ENCODE results near the gene ELOB.
A peak's percentile ranks its signal among the peaks of the same experiment; 100 is the strongest.

The ELOB gene

GRCh38 chr16:2767140-2767731, 9.8 kb downstream of the ELOB start:
- DNase-seq (ENCODE audit: low read depth): no peak

- no peak for DNase-seq (ENCODE audit: low read depth)
These were observed 10.5 kb downstream of the ELOB start for GRCh38 chr16:2766430-2767139.

- DNase-seq (ENCODE audit: low read depth): no peak
These were observed 11.3 kb downstream of the ELOB start for GRCh38 chr16:2765462-2766404.

GRCh38 chr16:2764718-2765117, 12.4 kb downstream of the ELOB start:
- no peak for DNase-seq (ENCODE audit: low read depth)

GRCh38 chr16:2763173-2763572, 13.9 kb downstream of the ELOB start:
- no peak for DNase-seq (ENCODE audit: low read depth)

GRCh38 chr16:2762711-2763110, 14.4 kb downstream of the ELOB start:
- no peak for DNase-seq (ENCODE audit: low read depth)

GRCh38 chr16:2761886-2762583, 15.0 kb downstream of the ELOB start:
- no peak for DNase-seq (ENCODE audit: low read depth)

GRCh38 chr16:2761472-2761871, 15.6 kb downstream of the ELOB start:
- DNase-seq (ENCODE audit: low read depth): no peak

- DNase-seq (ENCODE audit: low read depth): no peak
These were observed 19.7 kb downstream of the ELOB start for GRCh38 chr16:2757344-2757743.

GRCh38 chr16:2756288-2757015, 20.6 kb downstream of the ELOB start:
- no peak for DNase-seq (ENCODE audit: low read depth)

- no peak for DNase-seq (ENCODE audit: low read depth)
These were observed 21.9 kb downstream of the ELOB start for GRCh38 chr16:2755158-2755557.

GRCh38 chr16:2753733-2754020, 23.4 kb downstream of the ELOB start:
- DNase-seq (ENCODE audit: low read depth): no peak

GRCh38 chr16:2752850-2753732, 24.0 kb downstream of the ELOB start:
- DNase-seq (ENCODE audit: low read depth): peak; percentile 49

- peak; percentile 89 for DNase-seq (ENCODE audit: low read depth)
These were observed 24.8 kb downstream of the ELOB start, which contains the start of gene SRRM2 for GRCh38 chr16:2752035-2752849. Gene SRRM2, plus strand, starts transcription at chr16:2752638. Its CDS starts 3,727 bp downstream, at chr16:2756365.

GRCh38 chr16:2751577-2752034, 25.5 kb downstream of the ELOB start:
- DNase-seq (ENCODE audit: low read depth): no peak

GRCh38 chr16:2749936-2750335, 27.1 kb downstream of the ELOB start:
- no peak for DNase-seq (ENCODE audit: low read depth)

GRCh38 chr16:2749476-2749875, 27.6 kb downstream of the ELOB start:
- no peak for DNase-seq (ENCODE audit: low read depth)

GRCh38 chr16:2748757-2749455, 28.2 kb downstream of the ELOB start:
- DNase-seq (ENCODE audit: low read depth): no peak

- DNase-seq (ENCODE audit: low read depth): no peak
These were observed 31.1 kb downstream of the ELOB start for GRCh38 chr16:2745961-2746360.
